Activated CD4-positive, alpha-beta T cell treated with anti-CD3 and anti-CD28 coated beads for 36 hours (primary cell): ENCODE data around the gene NFASC. TPM values are rescaled to one million over a fixed set of nuclear protein-coding genes. Genes with fewer than 3 reads are reported as not detected.
A peak's percentile ranks its signal among the peaks of the same experiment; 100 is the strongest.

Experiments
- ATAC-seq: fragments of 200-7000 bp; cut with Tn5 transposase; one replicate; pipeline ENCODE4 v1.10.0; 2021; ENCODE audit warnings: mild to moderate bottlenecking, moderate library complexity
- CTCF ChIA-PET: fragments of 350-600 bp; sonication (Branson Sonifier 250); formaldehyde crosslinking; loops from one replicate; lab custom pipeline; 2021; ENCODE audit warnings: antibody characterized with exemption; lab: Charles Lee
- POLR2A ChIA-PET: fragments of 350-600 bp; sonication (Branson Sonifier 250); formaldehyde crosslinking; loops from one replicate; lab custom pipeline; 2021; ENCODE audit warnings: antibody characterized with exemption, inconsistent platforms; lab: Charles Lee
- DNase-seq: peaks from one replicate; pipeline ENCODE4 v3.0.0-alpha.2; 2020
- H3K27ac Mint-ChIP-seq: one replicate; pipeline ENCODE4 v1.8.0; 2021; ENCODE audit warnings: mixed read lengths
- H3K27me3 Mint-ChIP-seq: one replicate; pipeline ENCODE4 v1.8.0; 2021; ENCODE audit warnings: mixed read lengths
- H3K36me3 Mint-ChIP-seq: one replicate; pipeline ENCODE4 v1.8.0; 2021; ENCODE audit warnings: low read depth, mixed read lengths
- H3K4me1 Mint-ChIP-seq: one replicate; pipeline ENCODE4 v1.8.0; 2021; ENCODE audit warnings: mixed read lengths
- H3K4me3 Mint-ChIP-seq: one replicate; pipeline ENCODE4 v1.8.0; 2021; ENCODE audit warnings: mild to moderate bottlenecking, moderate library complexity, mixed read lengths
- H3K9me3 Mint-ChIP-seq: one replicate; pipeline ENCODE4 v1.8.0; 2021; ENCODE audit warnings: low read depth, mixed read lengths
- intact Hi-C, 2 experiments: fragments of 100-400 bp; cut with DNase I in 1 of 2; cut with micrococcal nuclease in 1 of 2; formaldehyde crosslinking; loops; one replicate each; pipeline versions ENCODE4 v1.14.2 to v1.15.1; 2022 to 2024; cut with DNase I, micrococcal nuclease
- total RNA-seq, 2 experiments: library from RNA; stranded (reverse); gene quantifications; one replicate each; pipeline ENCODE4 v1.2.3, GENCODE V29; 2021

The NFASC gene
- total RNA-seq = under 1 TPM; 0.33 to 0.48 TPM

GRCh38 chr1:204870160-204870912 is at the start of gene NFASC:
TSS of gene NFASC (plus strand) at chr1:204870862. CDS start at chr1:204944316, 73,454 bp downstream.
- peaks cover 8% of the 10 kb centered on the region for H3K27me3 Mint-ChIP-seq
- H3K27ac Mint-ChIP-seq = no peak within 1 kb of the TSS
- DNase-seq = no peak
- H3K36me3 Mint-ChIP-seq = no peaks in the 10 kb centered on the region
- POLR2A ChIA-PET = no interaction called here
- no peak within 1 kb of the TSS for H3K4me3 Mint-ChIP-seq
- H3K4me1 Mint-ChIP-seq = no peaks in the 10 kb centered on the region
- H3K9me3 Mint-ChIP-seq = no peaks in the 10 kb centered on the region
- ATAC-seq = no peak
- CTCF ChIA-PET = interaction anchor here (0.7 kb wide), 1 partner anchor 119 kb away, joined by 3 read pairs; no protein-coding TSS in a partner anchor
- intact Hi-C loops = no loop called here

- POLR2A ChIA-PET = no interaction called here
- H3K9me3 Mint-ChIP-seq = no peaks in the 10 kb centered on the region
- DNase-seq (no peak), ATAC-seq (no peak)
- no peak overlapping the region for H3K27ac Mint-ChIP-seq
- H3K4me3 Mint-ChIP-seq = no peak overlapping the region
- CTCF ChIA-PET = interaction anchor here (0.6 to 4.4 kb wide), 6 partner anchors 13 to 742 kb away, joined by 3 to 39 read pairs (median 3); no protein-coding TSS in a partner anchor
- intact Hi-C loops = no loop called here
- H3K36me3 Mint-ChIP-seq = no peaks in the 10 kb centered on the region
- H3K4me1 Mint-ChIP-seq = no peaks in the 10 kb centered on the region
- peaks cover 4% of the 10 kb centered on the region for H3K27me3 Mint-ChIP-seq
Observed at GRCh38 chr1:204821476-204821875, 49.2 kb upstream of the NFASC start.

GRCh38 chr1:204821924-204822323 is 48.7 kb upstream of the NFASC start:
- ChIA-PET POLR2A (no interaction called here), CTCF (interaction anchor here (0.7 to 4.4 kb wide), 7 partner anchors 9 to 30 kb away, joined by 3 to 39 read pairs (median 3); no protein-coding TSS in a partner anchor)
- Mint-ChIP-seq H3K36me3 (no peaks in the 10 kb centered on the region), H3K27ac (no peak overlapping the region), H3K9me3 (no peaks in the 10 kb centered on the region), H3K4me3 (no peak overlapping the region), H3K27me3 (peaks cover 3% of the 10 kb centered on the region), H3K4me1 (no peaks in the 10 kb centered on the region)
- ATAC-seq (no peak), DNase-seq (no peak)
- intact Hi-C loops = no loop called here

- no peak overlapping the region for H3K27ac Mint-ChIP-seq
- peaks cover 4% of the 10 kb centered on the region for H3K4me1 Mint-ChIP-seq
- H3K4me3 Mint-ChIP-seq = no peak overlapping the region
- intact Hi-C loops = loop anchor here (1.0 to 5.0 kb wide), 2 partner anchors 114 to 115 kb away; no protein-coding TSS in a partner anchor
- POLR2A ChIA-PET = no interaction called here
- peaks cover 34% of the 10 kb centered on the region for H3K27me3 Mint-ChIP-seq
- H3K9me3 Mint-ChIP-seq = no peaks in the 10 kb centered on the region
- no peaks in the 10 kb centered on the region for H3K36me3 Mint-ChIP-seq
- ATAC-seq (peak; percentile 37), DNase-seq (peak; percentile 62)
- CTCF ChIA-PET = interaction anchor here (1.4 kb wide), 1 partner anchor 20 kb away, joined by 10 read pairs; no protein-coding TSS in a partner anchor
Observed at GRCh38 chr1:204826970-204827369, 43.7 kb upstream of the NFASC start.

GRCh38 chr1:204828352-204828850 is 42.3 kb upstream of the NFASC start:
- peaks cover 4% of the 10 kb centered on the region for H3K4me1 Mint-ChIP-seq
- peaks cover 38% of the 10 kb centered on the region for H3K27me3 Mint-ChIP-seq

GRCh38 chr1:204829133-204829825 is 41.4 kb upstream of the NFASC start:
- Mint-ChIP-seq H3K27me3 (peaks cover 38% of the 10 kb centered on the region), H3K27ac (no peak overlapping the region), H3K4me1 (peaks cover 4% of the 10 kb centered on the region), H3K36me3 (no peaks in the 10 kb centered on the region), H3K4me3 (no peak overlapping the region), H3K9me3 (no peaks in the 10 kb centered on the region)
- ChIA-PET CTCF (interaction anchor here (0.6 kb wide), 1 partner anchor 1303 kb away, joined by 3 read pairs; no protein-coding TSS in a partner anchor), POLR2A (no interaction called here)
- intact Hi-C loops = loop anchor here in 1 of 2 experiments (5.0 kb wide), 1 partner anchor 113 kb away; no protein-coding TSS in a partner anchor
- DNase-seq (no peak), ATAC-seq (no peak)

More at GRCh38 chr1:204828352-204828850, 42.3 kb upstream of the NFASC start:
- H3K27ac Mint-ChIP-seq = no peak overlapping the region
- no peaks in the 10 kb centered on the region for H3K9me3 Mint-ChIP-seq
- ATAC-seq = peak; percentile 87
- DNase-seq = peak; percentile 74
- ChIA-PET CTCF (interaction anchor here (1.4 kb wide), 1 partner anchor 22 kb away, joined by 10 read pairs; no protein-coding TSS in a partner anchor), POLR2A (no interaction called here)
- intact Hi-C loops = loop anchor here in 1 of 2 experiments (5.0 kb wide), 1 partner anchor 114 kb away; no protein-coding TSS in a partner anchor
- H3K36me3 Mint-ChIP-seq = no peaks in the 10 kb centered on the region
- no peak overlapping the region for H3K4me3 Mint-ChIP-seq

- POLR2A ChIA-PET = no interaction called here
- CTCF ChIA-PET = interaction anchor here (1.3 to 2.5 kb wide), 2 partner anchors 20 to 39 kb away, joined by 4 to 11 read pairs; no protein-coding TSS in a partner anchor
- ATAC-seq = no peak
Observed at GRCh38 chr1:204830747-204831146, 39.9 kb upstream of the NFASC start.

GRCh38 chr1:204831186-204831585 is 39.5 kb upstream of the NFASC start:
- CTCF ChIA-PET = interaction anchor here (1.0 to 2.5 kb wide), 3 partner anchors 21 to 44 kb away, joined by 3 to 11 read pairs (median 4); no protein-coding TSS in a partner anchor

More at GRCh38 chr1:204830747-204831146, 39.9 kb upstream of the NFASC start:
- H3K9me3 Mint-ChIP-seq = no peaks in the 10 kb centered on the region
- intact Hi-C loops = no loop called here
- no peak for DNase-seq
- no peak overlapping the region for H3K4me3 Mint-ChIP-seq
- H3K27ac Mint-ChIP-seq = no peak overlapping the region
- no peaks in the 10 kb centered on the region for H3K36me3 Mint-ChIP-seq
- peaks cover 41% of the 10 kb centered on the region for H3K27me3 Mint-ChIP-seq
- H3K4me1 Mint-ChIP-seq = peaks cover 4% of the 10 kb centered on the region

GRCh38 chr1:204834336-204834735 is 36.3 kb upstream of the NFASC start:
- POLR2A ChIA-PET = interaction anchor here (0.6 kb wide), 1 partner anchor 426 kb away, joined by 6 read pairs; no protein-coding TSS in a partner anchor
- H3K27me3 Mint-ChIP-seq = peaks cover 42% of the 10 kb centered on the region
- intact Hi-C loops = no loop called here
- no peaks in the 10 kb centered on the region for H3K4me1 Mint-ChIP-seq
- H3K27ac Mint-ChIP-seq = no peak overlapping the region
- no peaks in the 10 kb centered on the region for H3K9me3 Mint-ChIP-seq
- H3K36me3 Mint-ChIP-seq = no peaks in the 10 kb centered on the region
- DNase-seq (no peak), ATAC-seq (no peak)
- H3K4me3 Mint-ChIP-seq = no peak overlapping the region
- CTCF ChIA-PET = interaction anchor here (1.8 to 3.6 kb wide), 2 partner anchors 27 to 43 kb away, joined by 3 to 15 read pairs; no protein-coding TSS in a partner anchor

More at GRCh38 chr1:204831186-204831585, 39.5 kb upstream of the NFASC start:
- Mint-ChIP-seq H3K36me3 (no peaks in the 10 kb centered on the region), H3K4me1 (peaks cover 4% of the 10 kb centered on the region), H3K9me3 (no peaks in the 10 kb centered on the region), H3K4me3 (no peak overlapping the region), H3K27me3 (peaks cover 41% of the 10 kb centered on the region), H3K27ac (no peak overlapping the region)
- POLR2A ChIA-PET = no interaction called here
- ATAC-seq (no peak), DNase-seq (no peak)
- intact Hi-C loops = no loop called here

GRCh38 chr1:204834752-204835151 is 35.9 kb upstream of the NFASC start:
- intact Hi-C loops = no loop called here
- Mint-ChIP-seq H3K9me3 (no peaks in the 10 kb centered on the region), H3K4me3 (no peak overlapping the region), H3K36me3 (no peaks in the 10 kb centered on the region), H3K27ac (no peak overlapping the region), H3K27me3 (peaks cover 38% of the 10 kb centered on the region), H3K4me1 (no peaks in the 10 kb centered on the region)
- ChIA-PET POLR2A (interaction anchor here (0.6 kb wide), 1 partner anchor 427 kb away, joined by 6 read pairs; no protein-coding TSS in a partner anchor), CTCF (interaction anchor here (1.8 to 3.6 kb wide), 2 partner anchors 28 to 43 kb away, joined by 3 to 15 read pairs; no protein-coding TSS in a partner anchor)
- DNase-seq (no peak), ATAC-seq (no peak)
